ENCODE measurements around the gene TESK2. TPM values are rescaled to one million over a fixed set of nuclear protein-coding genes. Genes with fewer than 3 reads are reported as not detected.

The TESK2 gene
- polyA plus RNA-seq, 1 donor from 2014 or later: 0.51 TPM

DNA sequence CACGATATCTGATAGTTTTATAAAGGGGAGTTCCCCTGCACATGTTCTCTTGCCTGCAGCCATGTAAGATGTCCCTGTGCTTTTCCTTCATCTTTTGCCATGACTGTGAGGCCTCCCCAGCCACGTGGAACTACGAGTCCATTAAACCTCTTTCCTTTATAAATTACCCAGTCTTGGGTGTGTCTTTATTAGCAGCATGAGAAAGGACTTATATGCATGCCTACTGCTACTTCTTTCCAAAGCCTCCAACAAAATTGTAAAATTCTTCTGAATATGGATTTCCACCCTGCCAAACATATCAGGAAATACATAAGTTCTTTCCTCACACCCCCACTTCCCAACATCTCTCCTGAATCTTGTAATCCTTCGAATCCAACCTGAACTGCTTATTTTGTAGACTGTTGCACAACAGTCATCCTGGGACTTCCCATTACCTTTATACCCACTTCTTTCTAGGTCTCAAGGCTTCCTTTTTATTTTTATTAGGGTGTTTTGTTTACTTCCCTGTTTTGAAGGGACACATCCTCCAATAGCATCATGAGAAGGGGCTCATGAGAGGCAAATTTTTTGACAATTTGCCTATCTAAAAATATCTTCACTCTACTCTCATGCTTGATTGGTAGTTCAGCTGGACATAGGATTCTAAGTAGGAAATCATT is 83.2 kb downstream of the TESK2 start:
- Histone ChIP-seq H3K9me3 (ENCODE audit: low read length) (no peaks in the 10 kb centered on the region), H3K4me2 (ENCODE audit: low read length) (no peak overlapping the region), H3K79me2 (replicated peaks; ENCODE audit: insufficient read depth, low read length) (no peaks in the 10 kb centered on the region), H3F3A (ENCODE audit: insufficient read depth, low read length, poor library complexity, severe bottlenecking) (no peaks in the 10 kb centered on the region), H3K27ac (ENCODE audit: low read length) (no peak overlapping the region), H3K9me2 (ENCODE audit: insufficient read depth, low read length) (no peaks in the 10 kb centered on the region), H3K9ac (ENCODE audit: low read length) (no peak overlapping the region), H3K36me3 (ENCODE audit: insufficient read depth, low read length) (no peaks in the 10 kb centered on the region), H2AFZ (ENCODE audit: low read depth, low read length) (no peak overlapping the region), H3K27me3 (ENCODE audit: insufficient read depth, low read depth, low read length) (no peaks in the 10 kb centered on the region), H3K4me3 (ENCODE audit: low read length) (no peak overlapping the region), H4K20me1 (ENCODE audit: insufficient read depth) (no peaks in the 10 kb centered on the region)
- TF ChIP-seq TAF1 (IDR thresholded peaks at IDR 0.05; ENCODE audit: low read depth) (no peak), POLR2AphosphoS5 (IDR thresholded peaks at IDR 0.05) (no peak), RAD21 (conservative IDR thresholded peaks at IDR 0.05) (no peak), MXI1 (conservative IDR thresholded peaks at IDR 0.05; ENCODE audit: poor library complexity, severe bottlenecking) (no peak), SMC3 (conservative IDR thresholded peaks at IDR 0.05; ENCODE audit: poor library complexity) (no peak), EZH2 (IDR thresholded peaks at IDR 0.05; ENCODE audit: borderline replicate concordance, insufficient read depth, low read length, poor library complexity, severe bottlenecking) (no peak), EP300 (conservative IDR thresholded peaks at IDR 0.05; ENCODE audit: poor library complexity, severe bottlenecking) (no peak)
- TF ChIP-seq, protein P1, sequence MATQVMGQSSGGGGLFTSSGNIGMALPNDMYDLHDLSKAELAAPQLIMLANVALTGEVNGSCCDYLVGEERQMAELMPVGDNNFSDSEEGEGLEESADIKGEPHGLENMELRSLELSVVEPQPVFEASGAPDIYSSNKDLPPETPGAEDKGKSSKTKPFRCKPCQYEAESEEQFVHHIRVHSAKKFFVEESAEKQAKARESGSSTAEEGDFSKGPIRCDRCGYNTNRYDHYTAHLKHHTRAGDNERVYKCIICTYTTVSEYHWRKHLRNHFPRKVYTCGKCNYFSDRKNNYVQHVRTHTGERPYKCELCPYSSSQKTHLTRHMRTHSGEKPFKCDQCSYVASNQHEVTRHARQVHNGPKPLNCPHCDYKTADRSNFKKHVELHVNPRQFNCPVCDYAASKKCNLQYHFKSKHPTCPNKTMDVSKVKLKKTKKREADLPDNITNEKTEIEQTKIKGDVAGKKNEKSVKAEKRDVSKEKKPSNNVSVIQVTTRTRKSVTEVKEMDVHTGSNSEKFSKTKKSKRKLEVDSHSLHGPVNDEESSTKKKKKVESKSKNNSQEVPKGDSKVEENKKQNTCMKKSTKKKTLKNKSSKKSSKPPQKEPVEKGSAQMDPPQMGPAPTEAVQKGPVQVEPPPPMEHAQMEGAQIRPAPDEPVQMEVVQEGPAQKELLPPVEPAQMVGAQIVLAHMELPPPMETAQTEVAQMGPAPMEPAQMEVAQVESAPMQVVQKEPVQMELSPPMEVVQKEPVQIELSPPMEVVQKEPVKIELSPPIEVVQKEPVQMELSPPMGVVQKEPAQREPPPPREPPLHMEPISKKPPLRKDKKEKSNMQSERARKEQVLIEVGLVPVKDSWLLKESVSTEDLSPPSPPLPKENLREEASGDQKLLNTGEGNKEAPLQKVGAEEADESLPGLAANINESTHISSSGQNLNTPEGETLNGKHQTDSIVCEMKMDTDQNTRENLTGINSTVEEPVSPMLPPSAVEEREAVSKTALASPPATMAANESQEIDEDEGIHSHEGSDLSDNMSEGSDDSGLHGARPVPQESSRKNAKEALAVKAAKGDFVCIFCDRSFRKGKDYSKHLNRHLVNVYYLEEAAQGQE (IDR thresholded peaks at IDR 0.05; ENCODE audit: borderline replicate concordance): no peak
- TF ChIP-seq, protein P2, sequence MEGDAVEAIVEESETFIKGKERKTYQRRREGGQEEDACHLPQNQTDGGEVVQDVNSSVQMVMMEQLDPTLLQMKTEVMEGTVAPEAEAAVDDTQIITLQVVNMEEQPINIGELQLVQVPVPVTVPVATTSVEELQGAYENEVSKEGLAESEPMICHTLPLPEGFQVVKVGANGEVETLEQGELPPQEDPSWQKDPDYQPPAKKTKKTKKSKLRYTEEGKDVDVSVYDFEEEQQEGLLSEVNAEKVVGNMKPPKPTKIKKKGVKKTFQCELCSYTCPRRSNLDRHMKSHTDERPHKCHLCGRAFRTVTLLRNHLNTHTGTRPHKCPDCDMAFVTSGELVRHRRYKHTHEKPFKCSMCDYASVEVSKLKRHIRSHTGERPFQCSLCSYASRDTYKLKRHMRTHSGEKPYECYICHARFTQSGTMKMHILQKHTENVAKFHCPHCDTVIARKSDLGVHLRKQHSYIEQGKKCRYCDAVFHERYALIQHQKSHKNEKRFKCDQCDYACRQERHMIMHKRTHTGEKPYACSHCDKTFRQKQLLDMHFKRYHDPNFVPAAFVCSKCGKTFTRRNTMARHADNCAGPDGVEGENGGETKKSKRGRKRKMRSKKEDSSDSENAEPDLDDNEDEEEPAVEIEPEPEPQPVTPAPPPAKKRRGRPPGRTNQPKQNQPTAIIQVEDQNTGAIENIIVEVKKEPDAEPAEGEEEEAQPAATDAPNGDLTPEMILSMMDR (IDR thresholded peaks at IDR 0.05; ENCODE audit: poor library complexity, severe bottlenecking): no peak

DNA sequence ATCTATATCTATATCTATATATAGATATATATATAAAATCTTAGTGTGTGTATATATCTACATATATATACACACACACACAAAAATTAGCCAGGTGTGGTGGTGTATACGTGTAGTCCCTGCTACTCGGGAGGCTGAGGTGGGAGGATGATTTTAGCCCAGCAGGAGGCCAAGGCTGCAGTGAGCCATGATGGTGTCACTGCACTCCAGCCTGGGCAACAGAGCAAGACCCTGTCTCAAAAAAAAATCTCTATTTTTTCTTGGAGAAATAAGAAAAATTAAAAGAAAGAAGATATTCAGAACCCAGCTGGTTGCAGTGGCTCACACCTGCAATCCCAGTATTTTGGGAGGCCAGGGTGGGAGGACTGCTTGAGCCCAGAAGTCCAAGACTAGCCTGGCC is 85.3 kb downstream of the TESK2 start:
- H3K9me2 ChIP-seq (ENCODE audit: insufficient read depth, low read length): no peaks in the 10 kb centered on the region
- TF ChIP-seq RAD21 (conservative IDR thresholded peaks at IDR 0.05): no peak
- TF ChIP-seq, protein P2 (IDR thresholded peaks at IDR 0.05; ENCODE audit: poor library complexity, severe bottlenecking): no peak
- no peak for TF ChIP-seq POLR2AphosphoS5 (IDR thresholded peaks at IDR 0.05)
- TF ChIP-seq MXI1 (conservative IDR thresholded peaks at IDR 0.05; ENCODE audit: poor library complexity, severe bottlenecking): no peak
- no peak for TF ChIP-seq SMC3 (conservative IDR thresholded peaks at IDR 0.05; ENCODE audit: poor library complexity)
- TF ChIP-seq EZH2 (IDR thresholded peaks at IDR 0.05; ENCODE audit: borderline replicate concordance, insufficient read depth, low read length, poor library complexity, severe bottlenecking): no peak
- H3K9me3 ChIP-seq (ENCODE audit: low read length): no peaks in the 10 kb centered on the region
- no peak overlapping the region for H3K4me3 ChIP-seq (ENCODE audit: low read length)
- no peaks in the 10 kb centered on the region for H3F3A ChIP-seq (ENCODE audit: insufficient read depth, low read length, poor library complexity, severe bottlenecking)
- no peak overlapping the region for H3K4me2 ChIP-seq (ENCODE audit: low read length)
- H3K27me3 ChIP-seq (ENCODE audit: insufficient read depth, low read depth, low read length): no peaks in the 10 kb centered on the region
- no peak overlapping the region for H2AFZ ChIP-seq (ENCODE audit: low read depth, low read length)
- no peaks in the 10 kb centered on the region for H4K20me1 ChIP-seq (ENCODE audit: insufficient read depth)
- no peaks in the 10 kb centered on the region for H3K36me3 ChIP-seq (ENCODE audit: insufficient read depth, low read length)
- no peak overlapping the region for H3K9ac ChIP-seq (ENCODE audit: low read length)
- H3K79me2 ChIP-seq (replicated peaks; ENCODE audit: insufficient read depth, low read length): no peaks in the 10 kb centered on the region
- H3K27ac ChIP-seq (ENCODE audit: low read length): no peak overlapping the region

Data from neural cell (in vitro differentiated cells).